Activated B cell treated with CpG ODN at 0.5 μM for 24 hours (primary cell): ENCODE data around the gene ENDOD1. TPM values are rescaled to one million over a fixed set of nuclear protein-coding genes. Genes with fewer than 3 reads are reported as not detected.

ENCODE experiments used
- ATAC-seq: fragments of 200-7000 bp; cut with Tn5 transposase; one replicate; pipeline ENCODE4 v1.10.0; 2021; ENCODE audit warnings: low read depth, mild to moderate bottlenecking, moderate library complexity
- CTCF ChIA-PET: fragments of 350-600 bp; sonication (Branson Sonifier 250); formaldehyde crosslinking; loops from one replicate; lab custom pipeline; 2021; ENCODE audit warnings: antibody characterized with exemption; lab: Charles Lee
- POLR2A ChIA-PET: fragments of 350-600 bp; sonication (Branson Sonifier 250); formaldehyde crosslinking; loops from one replicate; lab custom pipeline; 2021; ENCODE audit warnings: antibody characterized with exemption; lab: Charles Lee
- DNase-seq: peaks from one replicate; pipeline ENCODE4 v3.0.0; 2022
- H3K27ac Mint-ChIP-seq: one replicate; pipeline ENCODE4 v1.8.0; 2020; ENCODE audit warnings: mixed read lengths
- H3K27me3 Mint-ChIP-seq: one replicate; pipeline ENCODE4 v1.8.0; 2021; ENCODE audit warnings: mixed read lengths
- H3K36me3 Mint-ChIP-seq: one replicate; pipeline ENCODE4 v1.8.0; 2021; ENCODE audit warnings: low read depth, mixed read lengths
- H3K4me1 Mint-ChIP-seq: one replicate; pipeline ENCODE4 v1.8.0; 2021; ENCODE audit warnings: mixed read lengths
- H3K4me3 Mint-ChIP-seq: one replicate; pipeline ENCODE4 v1.8.0; 2020; ENCODE audit warnings: mild to moderate bottlenecking, mixed read lengths
- H3K9me3 Mint-ChIP-seq: one replicate; pipeline ENCODE4 v1.8.0; 2020; ENCODE audit warnings: mixed read lengths
- CTCF ChIP-seq: fragments of 200-600 bp; IDR thresholded peaks from one replicate; pipeline ENCODE4 v1.8.0; 2022; ENCODE audit warnings: antibody characterized with exemption, mild to moderate bottlenecking
- intact Hi-C: fragments of 100-400 bp; cut with micrococcal nuclease; formaldehyde crosslinking; loops from one replicate; pipeline ENCODE4 v1.15.1; 2024
- total RNA-seq: library from RNA; stranded (reverse); gene quantifications from 2 replicates; pipeline ENCODE4 v1.2.3, GENCODE V29; 2022

Gene ENDOD1
- total RNA-seq, 1 donor from 2014 or later: 9.8 TPM

DNA sequence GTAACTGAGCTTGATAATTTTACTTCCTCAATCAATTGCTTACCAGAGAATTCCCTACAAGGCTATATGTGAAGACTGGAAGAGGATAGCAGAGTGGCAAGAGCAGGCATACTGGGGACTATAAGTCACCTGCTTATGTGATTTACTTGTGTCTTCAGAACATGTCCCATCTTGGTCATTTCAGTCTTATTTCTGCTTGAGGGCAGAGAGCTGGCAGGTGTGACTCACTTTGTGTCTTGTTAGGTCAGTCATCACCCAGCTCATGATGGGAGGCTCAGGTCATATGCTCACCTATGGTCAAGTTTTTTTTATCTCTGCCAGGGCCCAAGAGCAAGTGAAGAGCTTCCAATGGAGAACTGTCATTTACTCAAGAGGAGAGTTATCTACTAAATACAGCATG is 16.7 kb upstream of the ENDOD1 start:
- no peaks in the 10 kb centered on the region for H3K27me3 Mint-ChIP-seq
- no peak for ATAC-seq
- TF ChIP-seq CTCF: no peak
- POLR2A ChIA-PET: interaction anchor here (1.1 to 2.4 kb wide), 3 partner anchors 16 to 23 kb away, joined by 3 to 7 read pairs (median 4); no protein-coding TSS in a partner anchor
- H3K36me3 Mint-ChIP-seq: peaks cover 20% of the 10 kb centered on the region
- intact Hi-C loops: no loop called here
- no peak overlapping the region for H3K4me3 Mint-ChIP-seq
- no peaks in the 10 kb centered on the region for H3K9me3 Mint-ChIP-seq
- no peak for DNase-seq
- peaks cover 30% of the 10 kb centered on the region for H3K4me1 Mint-ChIP-seq
- CTCF ChIA-PET: interaction anchor here (1.2 to 9.4 kb wide), 5 partner anchors 12 to 633 kb away, joined by 4 to 138 read pairs (median 5); partner anchors contain the start of gene ENDOD1
- H3K27ac Mint-ChIP-seq: no peak overlapping the region

DNA sequence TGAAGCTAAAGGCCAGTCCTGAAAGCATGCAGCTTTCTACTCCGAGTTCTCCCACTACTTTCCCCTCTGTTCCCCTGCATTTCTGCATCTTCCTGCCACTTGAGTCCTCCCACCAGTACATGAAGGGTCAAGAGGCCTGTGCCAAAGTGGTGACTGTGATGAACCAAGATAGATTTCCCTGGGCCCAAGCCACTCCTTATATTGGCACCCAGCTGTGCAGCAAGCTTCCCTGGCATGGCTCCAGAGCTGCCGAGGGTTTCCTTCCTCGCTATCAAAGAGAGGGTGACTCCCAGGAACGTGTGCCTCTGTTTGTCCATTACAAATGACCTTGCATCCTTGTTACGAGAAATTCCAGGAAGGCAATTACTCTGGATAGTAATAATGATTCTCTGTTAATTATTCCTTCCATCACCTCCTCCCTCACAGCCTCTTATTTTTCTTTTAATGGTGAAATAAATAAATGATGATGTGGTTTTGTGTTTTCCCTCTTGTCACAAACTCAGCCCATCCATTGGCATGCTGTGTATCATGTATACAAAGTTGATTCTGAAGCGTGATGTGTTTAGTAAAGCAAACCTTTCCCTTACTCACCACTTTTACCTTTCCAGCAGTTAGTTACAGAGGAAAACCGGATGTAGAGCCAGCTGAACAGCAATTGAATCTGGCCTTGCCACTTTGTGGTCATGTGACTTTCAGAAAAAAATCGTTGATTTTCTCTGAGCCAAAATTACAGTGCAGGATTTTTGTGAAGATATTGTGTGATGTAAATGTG is 14.7 kb upstream of the ENDOD1 start:
- H3K4me1 Mint-ChIP-seq: peaks cover 16% of the 10 kb centered on the region
- no peaks in the 10 kb centered on the region for H3K9me3 Mint-ChIP-seq
- H3K27me3 Mint-ChIP-seq: no peaks in the 10 kb centered on the region
- ATAC-seq: no peak
- peaks cover 14% of the 10 kb centered on the region for H3K36me3 Mint-ChIP-seq
- DNase-seq: no peak
- intact Hi-C loops: no loop called here
- POLR2A ChIA-PET: interaction anchor here (0.8 to 2.0 kb wide), 2 partner anchors 14 to 15 kb away, joined by 3 to 10 read pairs; partner anchors contain the start of gene ENDOD1
- CTCF ChIA-PET: interaction anchor here (1.1 to 9.4 kb wide), 3 partner anchors 17 to 79 kb away, joined by 3 to 138 read pairs (median 3); partner anchors contain the start of gene ENDOD1
- no peak overlapping the region for H3K4me3 Mint-ChIP-seq
- TF ChIP-seq CTCF: no peak
- H3K27ac Mint-ChIP-seq: no peak overlapping the region

GRCh38 chr11:95076416-95076815 is 13.2 kb upstream of the ENDOD1 start:
- H3K4me3 Mint-ChIP-seq: no peak overlapping the region
- TF ChIP-seq CTCF: no peak
- CTCF ChIA-PET: interaction anchor here (1.3 to 2.4 kb wide), 2 partner anchors 9 to 63 kb away, joined by 3 to 6 read pairs; partner anchors contain the start of gene SRSF8
- POLR2A ChIA-PET: interaction anchor here (1.0 to 2.0 kb wide), 2 partner anchors 9 to 13 kb away, joined by 6 to 10 read pairs; partner anchors contain the start of genes ENDOD1 and SRSF8
- peaks cover 8% of the 10 kb centered on the region for H3K4me1 Mint-ChIP-seq
- H3K36me3 Mint-ChIP-seq: peaks cover 6% of the 10 kb centered on the region
- no peaks in the 10 kb centered on the region for H3K27me3 Mint-ChIP-seq
- no peaks in the 10 kb centered on the region for H3K9me3 Mint-ChIP-seq
- intact Hi-C loops: no loop called here
- ATAC-seq: no peak
- DNase-seq: no peak
- no peak overlapping the region for H3K27ac Mint-ChIP-seq

- intact Hi-C loops: no loop called here
- TF ChIP-seq CTCF: no peak
- Mint-ChIP-seq H3K4me3 (no peak overlapping the region), H3K36me3 (peaks cover 3% of the 10 kb centered on the region), H3K9me3 (no peaks in the 10 kb centered on the region), H3K27ac (no peak overlapping the region), H3K27me3 (no peaks in the 10 kb centered on the region), H3K4me1 (peaks cover 5% of the 10 kb centered on the region)
- ChIA-PET POLR2A (interaction anchor here (1.0 to 2.0 kb wide), 2 partner anchors 9 to 13 kb away, joined by 6 to 10 read pairs; partner anchors contain the start of genes ENDOD1 and SRSF8), CTCF (interaction anchor here (2.4 kb wide), 1 partner anchor 10 kb away, joined by 6 read pairs; the partner anchor contains the start of gene SRSF8)
- ATAC-seq (no peak), DNase-seq (no peak)
Observed at GRCh38 chr11:95076981-95077380, 12.7 kb upstream of the ENDOD1 start.

GRCh38 chr11:95078526-95078925 is 11.1 kb upstream of the ENDOD1 start:
- no peaks in the 10 kb centered on the region for H3K36me3 Mint-ChIP-seq
- no peak for TF ChIP-seq CTCF
- ATAC-seq (no peak), DNase-seq (no peak)
- ChIA-PET CTCF (no interaction called here), POLR2A (no interaction called here)
- H3K27ac Mint-ChIP-seq: no peak overlapping the region
- peaks cover 4% of the 10 kb centered on the region for H3K4me1 Mint-ChIP-seq
- no peak overlapping the region for H3K4me3 Mint-ChIP-seq
- intact Hi-C loops: no loop called here
- no peaks in the 10 kb centered on the region for H3K9me3 Mint-ChIP-seq
- H3K27me3 Mint-ChIP-seq: no peaks in the 10 kb centered on the region
